HEK293 (cell line): ENCODE data around the gene C1GALT1C1L.

Experiments used
- CTCF ChIA-PET: fragments of 350-600 bp; formaldehyde crosslinking; extraction: SDS; loops from one replicate; lab custom pipeline; 2021; ENCODE audit warnings: antibody characterized with exemption; lab: Yijun Ruan, JAX
- POLR2A ChIA-PET: fragments of 300-600 bp; formaldehyde crosslinking; extraction: SDS; loops from one replicate; lab custom pipeline; 2020; ENCODE audit warnings: antibody characterized with exemption, inconsistent platforms; lab: Yijun Ruan, JAX
- H3K27ac ChIP-seq: fragments of 200-500 bp; sonication (Bioruptor generic); 2 replicates; pipeline ENCODE4 v1.5.1; 2014; ENCODE audit warnings: low read depth, low read length, control low read depth, inconsistent platforms; ENCODE audit errors: extremely low read depth
- H3K36me3 ChIP-seq, 2 experiments: fragments of 200-500 bp in 1 of 2; sonication (Bioruptor generic) in 1 of 2; 1 replicate in 1 of 2; 2 replicates in 1 of 2; pipeline ENCODE4 v1.5.1; 2014 to 2017; ENCODE audit warnings: inconsistent platforms in 2 of 2, low read length in 2 of 2; ENCODE audit not compliant: control insufficient read depth in 2 of 2, insufficient read depth in 1 of 2
- H3K4me1 ChIP-seq: fragments of 200-500 bp; sonication (Bioruptor generic); 2 replicates; pipeline ENCODE4 v1.5.1; 2014; ENCODE audit warnings: mild to moderate bottlenecking, low read length, inconsistent platforms; ENCODE audit not compliant: control insufficient read depth, insufficient read depth
- H3K4me3 ChIP-seq: 2 replicates; pipeline ENCODE4 v1.5.1; 2011; ENCODE audit warnings: low read depth, mild to moderate bottlenecking, control low read depth, low read length, moderate library complexity
- H3K9me3 ChIP-seq: fragments of 200-500 bp; sonication (Bioruptor generic); 2 replicates; pipeline ENCODE4 v1.5.1; 2014; ENCODE audit warnings: low read depth, low read length, inconsistent platforms; ENCODE audit not compliant: control insufficient read depth, insufficient read depth
- BCL11B ChIP-seq: fragments of 450-650 bp; formaldehyde crosslinking; IDR thresholded peaks from 2 replicates; pipeline ENCODE4 v1.5.1; 2016; ENCODE audit warnings: low read depth, missing biosample characterization, missing genetic modification characterization
- GLI2 ChIP-seq: fragments of 450-650 bp; formaldehyde crosslinking; IDR thresholded peaks from 2 replicates; pipeline ENCODE4; 2017; ENCODE audit warnings: missing biosample characterization, missing genetic modification characterization, low read depth, borderline replicate concordance
- PRDM6 ChIP-seq: fragments of 450-650 bp; formaldehyde crosslinking; IDR thresholded peaks from 2 replicates; pipeline ENCODE4 v1.5.1; 2017; ENCODE audit warnings: missing biosample characterization, missing genetic modification characterization
- SCRT1 ChIP-seq: fragments of 450-650 bp; formaldehyde crosslinking; IDR thresholded peaks from 2 replicates; pipeline ENCODE4 v1.5.1; 2016; ENCODE audit warnings: missing biosample characterization, missing genetic modification characterization, borderline replicate concordance
- YY1 ChIP-seq: fragments of 450-650 bp; formaldehyde crosslinking; IDR thresholded peaks from 2 replicates; pipeline ENCODE4 v1.5.1; 2018; ENCODE audit warnings: missing biosample characterization, missing genetic modification characterization
- ZBTB10 ChIP-seq: fragments of 450-650 bp; formaldehyde crosslinking; IDR thresholded peaks from 2 replicates; pipeline ENCODE4 v1.5.1; 2016; ENCODE audit warnings: missing biosample characterization, missing genetic modification characterization
- ZBTB21 ChIP-seq: fragments of 450-650 bp; formaldehyde crosslinking; IDR thresholded peaks from 2 replicates; pipeline ENCODE4 v1.5.1; 2017; ENCODE audit warnings: missing biosample characterization, missing genetic modification characterization
- ZBTB26 ChIP-seq: fragments of 450-650 bp; formaldehyde crosslinking; optimal IDR thresholded peaks from 2 replicates; pipeline ENCODE3; 2016; ENCODE audit warnings: missing biosample characterization, mild to moderate bottlenecking, missing genetic modification characterization
- ZNF112 ChIP-seq: fragments of 450-650 bp; formaldehyde crosslinking; IDR thresholded peaks from 2 replicates; pipeline ENCODE4 v1.5.0; 2017; ENCODE audit warnings: missing biosample characterization, missing genetic modification characterization
- ZNF140 ChIP-seq: fragments of 450-650 bp; formaldehyde crosslinking; IDR thresholded peaks from 2 replicates; pipeline ENCODE4 v1.5.1; 2016; ENCODE audit warnings: missing biosample characterization, missing genetic modification characterization
- ZNF184 ChIP-seq: fragments of 450-650 bp; IDR thresholded peaks from 2 replicates; pipeline ENCODE4 v1.5.1; 2018; ENCODE audit warnings: missing biosample characterization, mild to moderate bottlenecking, missing genetic modification characterization
- ZNF335 ChIP-seq: fragments of 450-650 bp; formaldehyde crosslinking; conservative IDR thresholded peaks from 2 replicates; pipeline ENCODE4 v1.5.1; 2016; ENCODE audit warnings: missing biosample characterization, missing genetic modification characterization
- ZNF416 ChIP-seq: fragments of 450-650 bp; formaldehyde crosslinking; IDR thresholded peaks from 2 replicates; pipeline ENCODE4 v1.5.1; 2016; ENCODE audit warnings: missing biosample characterization, missing genetic modification characterization
- ZNF423 ChIP-seq: fragments of 450-650 bp; formaldehyde crosslinking; IDR thresholded peaks from 2 replicates; pipeline ENCODE4 v1.5.1; 2016; ENCODE audit warnings: missing biosample characterization, missing genetic modification characterization
- ZNF558 ChIP-seq: fragments of 450-650 bp; formaldehyde crosslinking; IDR thresholded peaks from 2 replicates; pipeline ENCODE4 v1.5.1; 2016; ENCODE audit warnings: missing biosample characterization, missing genetic modification characterization
- ZNF654 ChIP-seq: fragments of 450-650 bp; formaldehyde crosslinking; IDR thresholded peaks from 2 replicates; pipeline ENCODE4 v1.5.1; 2016; ENCODE audit warnings: low read depth, missing biosample characterization, missing genetic modification characterization
- ZSCAN23 ChIP-seq: fragments of 450-650 bp; formaldehyde crosslinking; IDR thresholded peaks from 2 replicates; pipeline ENCODE4 v1.5.1; 2016; ENCODE audit warnings: missing biosample characterization, missing genetic modification characterization
- TF ChIP-seq, protein P1 (sequence below): fragments of 450-650 bp; formaldehyde crosslinking; IDR thresholded peaks from 2 replicates; pipeline ENCODE4 v1.5.1; 2017; ENCODE audit warnings: missing biosample characterization, missing genetic modification characterization

The C1GALT1C1L gene

DNA sequence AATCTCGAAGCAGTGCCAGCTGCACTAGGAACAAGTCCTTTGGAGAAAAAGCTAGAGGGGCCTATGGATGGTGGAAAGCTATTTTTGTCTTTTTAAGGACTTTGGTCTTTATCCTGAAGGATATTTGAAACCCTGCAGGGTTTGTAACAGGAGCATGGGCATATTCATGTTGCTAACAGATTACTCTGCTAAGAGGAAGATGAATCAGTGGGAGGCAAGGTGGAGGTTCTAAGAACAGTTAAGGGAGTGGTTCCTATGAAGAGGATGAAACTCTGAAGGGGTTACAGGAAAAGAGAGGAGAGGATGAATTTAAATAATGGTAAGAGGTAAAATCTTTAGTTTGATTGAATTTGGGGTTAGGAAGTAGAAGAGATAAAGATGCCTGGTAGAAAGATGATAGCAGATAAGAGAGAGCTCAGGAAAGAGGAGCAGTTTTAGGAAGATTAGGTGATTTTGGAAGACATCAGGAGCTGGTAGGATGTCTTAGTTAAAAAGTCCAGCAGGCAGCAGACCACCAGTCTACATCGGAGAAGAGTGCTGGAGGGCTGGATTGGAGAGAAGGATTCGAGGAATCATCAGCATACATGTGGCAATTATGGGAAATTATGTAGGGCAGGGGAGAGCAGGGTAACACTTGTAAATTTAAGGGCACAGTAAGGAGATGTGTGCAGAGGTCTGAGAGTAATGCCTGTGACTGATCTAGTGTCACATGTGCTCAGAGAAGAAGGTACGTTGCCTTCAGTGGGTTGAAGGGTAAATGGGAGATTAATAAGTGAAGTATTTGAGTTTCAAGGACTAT lies 39.3 kb upstream of the C1GALT1C1L start:
- POLR2A ChIA-PET = no interaction called here
- no peak overlapping the region for H3K27ac ChIP-seq
- H3K9me3 ChIP-seq = no peaks in the 10 kb centered on the region
- H3K4me1 ChIP-seq = no peaks in the 10 kb centered on the region; the same call in 1 of the 2 replicates
- TF ChIP-seq ZNF416 (no peak), ZNF140 (tag by site-specific recombination) (no peak), GLI2 (tag by site-specific recombination) (no peak), ZNF558 (tag by site-specific recombination) (no peak), ZNF112 (no peak), ZSCAN23 (tag by site-specific recombination) (no peak), BCL11B (tag by site-specific recombination) (no peak)
- TF ChIP-seq, all 188 proteins: peak for 0
- Histone ChIP-seq H3K36me3 (peaks cover 0 to 5% of the 10 kb centered on the region in 2 experiments; a peak in 2 of 3 replicates), H3K4me3 (no peak overlapping the region)
- CTCF ChIA-PET = interaction anchor here (0.6 kb wide), 1 partner anchor 29 kb away, joined by 5 read pairs; no protein-coding TSS in a partner anchor

GRCh38 chr2:43714164-43714563 lies 37.9 kb upstream of the C1GALT1C1L start:
- ChIA-PET POLR2A (no interaction called here), CTCF (interaction anchor here (0.6 kb wide), 1 partner anchor 13 kb away, joined by 3 read pairs; no protein-coding TSS in a partner anchor)
- Histone ChIP-seq H3K4me3 (no peak overlapping the region), H3K9me3 (no peaks in the 10 kb centered on the region), H3K36me3 (peaks cover 0 to 5% of the 10 kb centered on the region in 2 experiments; a peak in 2 of 3 replicates), H3K4me1 (no peaks in the 10 kb centered on the region; the same call in 1 of the 2 replicates), H3K27ac (no peak overlapping the region)
- TF ChIP-seq ZBTB21 (tag by site-specific recombination) = no peak
- TF ChIP-seq ZNF423 (tag by site-specific recombination) = no peak
- no peak for TF ChIP-seq PRDM6
- no peak for TF ChIP-seq ZNF335 (tag by site-specific recombination)
- no peak for TF ChIP-seq ZBTB10 (tag by site-specific recombination)
- TF ChIP-seq YY1 = no peak

DNA sequence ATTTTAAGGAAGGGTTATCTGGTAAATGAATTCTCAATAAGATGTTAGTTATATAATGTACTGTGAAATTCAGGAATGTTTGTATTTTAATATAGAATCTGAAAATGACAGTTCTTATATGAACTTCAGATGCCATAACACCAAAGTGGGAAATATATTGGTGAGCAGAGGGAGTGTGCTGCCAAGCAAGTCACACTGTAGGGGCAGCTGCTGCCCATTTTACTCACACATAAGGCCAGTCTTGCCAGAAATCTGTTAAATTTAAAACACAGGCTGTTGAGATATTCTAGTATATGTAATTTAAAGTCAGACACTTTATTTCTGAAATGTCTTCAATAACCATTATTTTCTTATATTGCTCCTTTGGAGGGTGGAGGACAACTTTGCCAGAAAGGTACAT lies 34.6 kb upstream of the C1GALT1C1L start:
- Histone ChIP-seq H3K36me3 (peaks cover 0 to 13% of the 10 kb centered on the region in 2 experiments; a peak in 2 of 3 replicates), H3K27ac (no peak overlapping the region), H3K4me3 (no peak overlapping the region), H3K4me1 (no peaks in the 10 kb centered on the region; the same call in 1 of the 2 replicates)
- ChIA-PET CTCF (interaction anchor here (1.1 kb wide), 1 partner anchor 20 kb away, joined by 4 read pairs; no protein-coding TSS in a partner anchor), POLR2A (no interaction called here)
- TF ChIP-seq ZNF654 (tag by site-specific recombination) (no peak), ZBTB26 (tag by site-specific recombination) (no peak), SCRT1 (tag by site-specific recombination) (no peak), ZNF184 (tag by site-specific recombination) (no peak)
- TF ChIP-seq, protein P1, sequence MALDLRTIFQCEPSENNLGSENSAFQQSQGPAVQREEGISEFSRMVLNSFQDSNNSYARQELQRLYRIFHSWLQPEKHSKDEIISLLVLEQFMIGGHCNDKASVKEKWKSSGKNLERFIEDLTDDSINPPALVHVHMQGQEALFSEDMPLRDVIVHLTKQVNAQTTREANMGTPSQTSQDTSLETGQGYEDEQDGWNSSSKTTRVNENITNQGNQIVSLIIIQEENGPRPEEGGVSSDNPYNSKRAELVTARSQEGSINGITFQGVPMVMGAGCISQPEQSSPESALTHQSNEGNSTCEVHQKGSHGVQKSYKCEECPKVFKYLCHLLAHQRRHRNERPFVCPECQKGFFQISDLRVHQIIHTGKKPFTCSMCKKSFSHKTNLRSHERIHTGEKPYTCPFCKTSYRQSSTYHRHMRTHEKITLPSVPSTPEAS = no peak
- TF ChIP-seq, all 188 proteins: peak for 0
- no peaks in the 10 kb centered on the region for H3K9me3 ChIP-seq
